ENCODE data around the gene MORN1.

DNA sequence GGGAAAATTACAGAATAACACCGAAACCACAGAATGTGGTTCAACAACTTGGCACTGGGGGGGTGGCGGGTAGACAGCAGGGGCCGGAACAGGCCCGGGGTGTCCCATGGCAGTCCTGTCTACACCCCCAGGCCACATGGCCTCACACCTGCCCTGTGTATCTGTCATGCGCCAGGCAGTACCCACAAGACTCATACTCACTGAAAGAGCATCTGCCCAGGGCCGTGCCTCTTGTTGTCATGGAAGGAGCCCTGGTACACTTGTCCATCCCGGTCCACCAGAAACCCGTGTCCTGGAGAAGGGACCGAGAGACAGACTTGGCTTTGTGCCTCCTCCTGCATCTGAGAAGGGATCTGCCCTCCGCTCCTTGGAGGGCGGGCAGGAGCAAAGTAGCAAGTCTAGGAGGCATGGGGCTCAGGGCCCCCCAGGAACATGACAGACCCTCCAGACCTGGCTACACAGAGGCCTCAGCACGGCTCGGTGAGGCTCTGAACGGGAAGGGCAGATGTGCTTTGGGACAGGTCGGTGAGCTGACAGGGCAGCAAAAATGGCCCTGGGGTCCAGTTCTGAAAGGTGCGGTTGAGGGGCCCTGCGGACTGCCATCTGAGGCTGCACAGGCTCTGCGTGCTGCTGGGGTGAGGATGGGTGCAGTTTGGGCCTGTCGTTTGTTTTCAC, 5.6 kb downstream of the MORN1 start:
- no peak for TF ChIP-seq POLR2A (IDR thresholded peaks at IDR 0.05)
- TF ChIP-seq, protein P1, sequence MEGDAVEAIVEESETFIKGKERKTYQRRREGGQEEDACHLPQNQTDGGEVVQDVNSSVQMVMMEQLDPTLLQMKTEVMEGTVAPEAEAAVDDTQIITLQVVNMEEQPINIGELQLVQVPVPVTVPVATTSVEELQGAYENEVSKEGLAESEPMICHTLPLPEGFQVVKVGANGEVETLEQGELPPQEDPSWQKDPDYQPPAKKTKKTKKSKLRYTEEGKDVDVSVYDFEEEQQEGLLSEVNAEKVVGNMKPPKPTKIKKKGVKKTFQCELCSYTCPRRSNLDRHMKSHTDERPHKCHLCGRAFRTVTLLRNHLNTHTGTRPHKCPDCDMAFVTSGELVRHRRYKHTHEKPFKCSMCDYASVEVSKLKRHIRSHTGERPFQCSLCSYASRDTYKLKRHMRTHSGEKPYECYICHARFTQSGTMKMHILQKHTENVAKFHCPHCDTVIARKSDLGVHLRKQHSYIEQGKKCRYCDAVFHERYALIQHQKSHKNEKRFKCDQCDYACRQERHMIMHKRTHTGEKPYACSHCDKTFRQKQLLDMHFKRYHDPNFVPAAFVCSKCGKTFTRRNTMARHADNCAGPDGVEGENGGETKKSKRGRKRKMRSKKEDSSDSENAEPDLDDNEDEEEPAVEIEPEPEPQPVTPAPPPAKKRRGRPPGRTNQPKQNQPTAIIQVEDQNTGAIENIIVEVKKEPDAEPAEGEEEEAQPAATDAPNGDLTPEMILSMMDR (IDR thresholded peaks at IDR 0.05): no peak
